Panc1 (cell line): Measurements from ENCODE around the gene RPL4. TPM values are rescaled to one million over a fixed set of nuclear protein-coding genes. Genes with fewer than 3 reads are reported as not detected.

Source experiments
- ATAC-seq: fragments of 200-7000 bp; cut with Tn5 transposase; 2 replicates; pipeline ENCODE4 v1.9.1; 2020; ENCODE audit warnings: mild to moderate bottlenecking, moderate library complexity
- BruUV-seq: library from RNA; stranded (reverse); fragments of 400-500 nt; replicated peaks from 2 replicates; lab custom pipeline; 2021; lab: Mats Ljungman, UMichigan
- CTCF ChIA-PET: fragments of 300-600 bp; sonication (Branson Sonifier 250); formaldehyde crosslinking; loops from one replicate; lab custom pipeline; 2022; ENCODE audit warnings: antibody characterized with exemption; lab: Charles Lee
- POLR2A ChIA-PET: fragments of 300-600 bp; sonication (Branson Sonifier 250); formaldehyde crosslinking; loops from one replicate; lab custom pipeline; 2022; ENCODE audit warnings: antibody characterized with exemption; lab: Charles Lee
- DNase-seq: peaks from one replicate; pipeline ENCODE4 v3.0.0-alpha.2; 2010; ENCODE audit warnings: low read depth, low spot score
- H3K27ac ChIP-seq: 2 replicates; pipeline ENCODE4 v1.5.1; 2011; ENCODE audit warnings: mild to moderate bottlenecking, low read length, inconsistent platforms
- H3K27me3 ChIP-seq: fragments of 200-500 bp; sonication (Bioruptor generic); 2 replicates; pipeline ENCODE4 v1.6.0; 2014; ENCODE audit warnings: low read length, inconsistent platforms; ENCODE audit not compliant: control insufficient read depth, insufficient read depth
- H3K36me3 ChIP-seq: fragments of 200-500 bp; sonication (Bioruptor generic); 2 replicates; pipeline ENCODE4 v1.5.1; 2014; ENCODE audit warnings: inconsistent platforms, mild to moderate bottlenecking, low read length, moderate library complexity; ENCODE audit not compliant: control insufficient read depth, insufficient read depth
- H3K4me1 ChIP-seq: 2 replicates; pipeline ENCODE4 v1.5.1; 2011; ENCODE audit warnings: inconsistent platforms, mild to moderate bottlenecking, low read length, moderate library complexity; ENCODE audit not compliant: control insufficient read depth, insufficient read depth
- H3K4me3 ChIP-seq, 2 experiments: 2 replicates each; pipeline ENCODE4 v1.5.1; 2011 to 2012; ENCODE audit warnings: low read depth in 2 of 2, low read length in 2 of 2, mild to moderate bottlenecking in 2 of 2, inconsistent platforms in 1 of 2, moderate library complexity in 1 of 2
- H3K9me3 ChIP-seq: fragments of 200-500 bp; sonication (Bioruptor generic); 2 replicates; pipeline ENCODE4 v1.5.1; 2014; ENCODE audit warnings: low read depth, mild to moderate bottlenecking, inconsistent platforms, low read length, moderate library complexity; ENCODE audit not compliant: control insufficient read depth, insufficient read depth
- CTCF ChIP-seq: fragments of 450-650 bp; IDR thresholded peaks from 2 replicates; pipeline ENCODE4 v1.5.1; 2017; ENCODE audit warnings: mild to moderate bottlenecking
- POLR2AphosphoS5 ChIP-seq: IDR thresholded peaks from 2 replicates; pipeline ENCODE4 v1.6.1; 2012; ENCODE audit warnings: mild to moderate bottlenecking, low read depth, low read length, moderate library complexity
- SIN3A ChIP-seq: IDR thresholded peaks from 2 replicates; pipeline ENCODE4 v1.6.1; 2012; ENCODE audit warnings: low read depth, mild to moderate bottlenecking, low read length, moderate library complexity, borderline replicate concordance; ENCODE audit not compliant: insufficient read depth
- TCF7L2 ChIP-seq: IDR thresholded peaks from 2 replicates; pipeline ENCODE4 v1.6.1; 2011; ENCODE audit warnings: mild to moderate bottlenecking, low read depth, low read length, inconsistent platforms
- in situ Hi-C: cut with HindIII; loops from 2 replicates; pipeline ENCODE4 v1.10.0; 2016; ENCODE audit warnings: low sequenced_read_pairs, low pct_unique_long_range_greater_than_20kb
- intact Hi-C: fragments of 100-400 bp; cut with micrococcal nuclease; formaldehyde crosslinking; loops from one replicate; pipeline ENCODE4 v1.10.0; 2022; ENCODE audit not compliant: unreplicated experiment
- total RNA-seq: library from RNA; stranded (reverse); gene quantifications from one replicate; pipeline ENCODE4 v1.2.1, GENCODE V29; 2021; ENCODE audit not compliant: unreplicated experiment
- TF ChIP-seq, protein P1 (sequence below), 2 experiments: IDR thresholded peaks; 2 replicates each; pipeline ENCODE4 v1.6.1; 2011 to 2012; ENCODE audit warnings: low read depth in 2 of 2, control low read depth in 1 of 2, low read length in 1 of 2, mild to moderate bottlenecking in 1 of 2, moderate library complexity in 1 of 2; ENCODE audit not compliant: insufficient read depth in 1 of 2

RPL4 gene
- total RNA-seq, 1 experiment from 2014 or later: 2,268 TPM

DNA sequence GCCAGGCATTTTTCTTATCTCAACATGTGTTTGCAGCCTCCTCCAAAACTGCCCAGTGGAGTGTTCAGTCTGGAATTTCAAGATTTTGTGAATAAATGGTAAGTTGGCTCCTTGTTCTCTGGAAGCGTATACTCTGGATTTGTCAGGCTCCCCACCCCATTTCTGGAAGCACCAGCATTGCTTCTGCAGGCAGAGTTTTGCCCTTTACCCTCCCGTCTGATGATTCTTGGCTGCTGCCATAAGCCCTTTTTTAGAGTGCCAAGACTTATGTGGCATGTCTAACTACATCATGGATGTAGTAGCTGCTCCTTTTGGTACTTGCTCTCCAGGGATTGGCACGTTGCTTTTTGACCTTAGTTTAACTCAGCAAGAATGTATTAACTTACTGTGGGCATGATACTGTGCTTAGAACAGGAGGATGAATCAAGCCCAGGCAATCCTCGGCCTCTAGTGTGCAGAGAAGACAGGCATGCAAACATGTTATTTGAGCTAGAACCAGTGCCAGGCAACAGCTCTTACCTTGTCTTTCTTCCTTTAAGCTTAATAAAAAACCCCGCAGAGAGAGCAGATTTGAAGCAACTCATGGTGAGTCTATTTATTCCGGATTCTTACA is 15.4 kb downstream of the RPL4 start:
- H3K4me3 ChIP-seq: no peak overlapping the region

GRCh38 chr15:66488525-66488924 is 16.1 kb downstream of the RPL4 start:
- H3K4me3 ChIP-seq: no peak overlapping the region
- TF ChIP-seq, protein P1, sequence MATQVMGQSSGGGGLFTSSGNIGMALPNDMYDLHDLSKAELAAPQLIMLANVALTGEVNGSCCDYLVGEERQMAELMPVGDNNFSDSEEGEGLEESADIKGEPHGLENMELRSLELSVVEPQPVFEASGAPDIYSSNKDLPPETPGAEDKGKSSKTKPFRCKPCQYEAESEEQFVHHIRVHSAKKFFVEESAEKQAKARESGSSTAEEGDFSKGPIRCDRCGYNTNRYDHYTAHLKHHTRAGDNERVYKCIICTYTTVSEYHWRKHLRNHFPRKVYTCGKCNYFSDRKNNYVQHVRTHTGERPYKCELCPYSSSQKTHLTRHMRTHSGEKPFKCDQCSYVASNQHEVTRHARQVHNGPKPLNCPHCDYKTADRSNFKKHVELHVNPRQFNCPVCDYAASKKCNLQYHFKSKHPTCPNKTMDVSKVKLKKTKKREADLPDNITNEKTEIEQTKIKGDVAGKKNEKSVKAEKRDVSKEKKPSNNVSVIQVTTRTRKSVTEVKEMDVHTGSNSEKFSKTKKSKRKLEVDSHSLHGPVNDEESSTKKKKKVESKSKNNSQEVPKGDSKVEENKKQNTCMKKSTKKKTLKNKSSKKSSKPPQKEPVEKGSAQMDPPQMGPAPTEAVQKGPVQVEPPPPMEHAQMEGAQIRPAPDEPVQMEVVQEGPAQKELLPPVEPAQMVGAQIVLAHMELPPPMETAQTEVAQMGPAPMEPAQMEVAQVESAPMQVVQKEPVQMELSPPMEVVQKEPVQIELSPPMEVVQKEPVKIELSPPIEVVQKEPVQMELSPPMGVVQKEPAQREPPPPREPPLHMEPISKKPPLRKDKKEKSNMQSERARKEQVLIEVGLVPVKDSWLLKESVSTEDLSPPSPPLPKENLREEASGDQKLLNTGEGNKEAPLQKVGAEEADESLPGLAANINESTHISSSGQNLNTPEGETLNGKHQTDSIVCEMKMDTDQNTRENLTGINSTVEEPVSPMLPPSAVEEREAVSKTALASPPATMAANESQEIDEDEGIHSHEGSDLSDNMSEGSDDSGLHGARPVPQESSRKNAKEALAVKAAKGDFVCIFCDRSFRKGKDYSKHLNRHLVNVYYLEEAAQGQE (IDR thresholded peaks at IDR 0.05; ENCODE audit: insufficient read depth in 1 of 2, low read depth in 2 of 2, low read length in 1 of 2): no peak
- TF ChIP-seq TCF7L2 (no peak), POLR2AphosphoS5 (no peak), CTCF (no peak), SIN3A (no peak)
- DNase-seq (no peak), ATAC-seq (no peak)
- H3K27me3 ChIP-seq: no peaks in the 10 kb centered on the region
- H3K9me3 ChIP-seq: no peaks in the 10 kb centered on the region
- no peak overlapping the region for H3K27ac ChIP-seq
- CTCF ChIA-PET: no interaction called here
- BruUV-seq: no TSS peak
- in situ Hi-C loops (no loop called here), intact Hi-C loops (no loop called here)
- peaks cover 14% of the 10 kb centered on the region for H3K36me3 ChIP-seq
- no peaks in the 10 kb centered on the region for H3K4me1 ChIP-seq
- POLR2A ChIA-PET: no interaction called here

More for the DNA sequence above, 15.4 kb downstream of the RPL4 start:
- no peak overlapping the region for H3K27ac ChIP-seq
- TF ChIP-seq SIN3A: no peak
- no peak for TF ChIP-seq POLR2AphosphoS5
- peaks cover 19% of the 10 kb centered on the region for H3K36me3 ChIP-seq
- intact Hi-C loops (no loop called here), in situ Hi-C loops (no loop called here)
- DNase-seq (no peak), ATAC-seq (no peak)
- no peaks in the 10 kb centered on the region for H3K9me3 ChIP-seq
- H3K4me1 ChIP-seq: no peaks in the 10 kb centered on the region
- POLR2A ChIA-PET: no interaction called here
- BruUV-seq: no TSS peak
- H3K27me3 ChIP-seq: no peaks in the 10 kb centered on the region
- CTCF ChIA-PET: no interaction called here

- Histone ChIP-seq H3K27ac (no peak overlapping the region), H3K4me1 (no peaks in the 10 kb centered on the region), H3K4me3 (no peak overlapping the region), H3K36me3 (peaks cover 3% of the 10 kb centered on the region; the same call in 1 of the 2 replicates), H3K9me3 (no peaks in the 10 kb centered on the region), H3K27me3 (no peaks in the 10 kb centered on the region)
- intact Hi-C loops: no loop called here
- no TSS peak for BruUV-seq
- in situ Hi-C loops: no loop called here
- POLR2A ChIA-PET: interaction anchor here (0.7 kb wide), 1 partner anchor 968 kb away, joined by 5 read pairs; no protein-coding TSS in a partner anchor
- CTCF ChIA-PET: no interaction called here
- ATAC-seq (no peak), DNase-seq (no peak)
- no peak for TF ChIP-seq TCF7L2
- TF ChIP-seq SIN3A: no peak
- TF ChIP-seq POLR2AphosphoS5: no peak
- TF ChIP-seq CTCF: no peak
- TF ChIP-seq, protein P1 (IDR thresholded peaks at IDR 0.05; ENCODE audit: insufficient read depth in 1 of 2, low read depth in 2 of 2, low read length in 1 of 2): no peak
These were observed 17.8 kb downstream of the RPL4 start for GRCh38 chr15:66486887-66487286.
